Measurements from ENCODE around the gene ASB1.
"Not testable (repeated sequence)": the region's sequence is repeated elsewhere in the genome, so short reads cannot be mapped to it uniquely, and the experiment has no call there.

Gene ASB1

DNA sequence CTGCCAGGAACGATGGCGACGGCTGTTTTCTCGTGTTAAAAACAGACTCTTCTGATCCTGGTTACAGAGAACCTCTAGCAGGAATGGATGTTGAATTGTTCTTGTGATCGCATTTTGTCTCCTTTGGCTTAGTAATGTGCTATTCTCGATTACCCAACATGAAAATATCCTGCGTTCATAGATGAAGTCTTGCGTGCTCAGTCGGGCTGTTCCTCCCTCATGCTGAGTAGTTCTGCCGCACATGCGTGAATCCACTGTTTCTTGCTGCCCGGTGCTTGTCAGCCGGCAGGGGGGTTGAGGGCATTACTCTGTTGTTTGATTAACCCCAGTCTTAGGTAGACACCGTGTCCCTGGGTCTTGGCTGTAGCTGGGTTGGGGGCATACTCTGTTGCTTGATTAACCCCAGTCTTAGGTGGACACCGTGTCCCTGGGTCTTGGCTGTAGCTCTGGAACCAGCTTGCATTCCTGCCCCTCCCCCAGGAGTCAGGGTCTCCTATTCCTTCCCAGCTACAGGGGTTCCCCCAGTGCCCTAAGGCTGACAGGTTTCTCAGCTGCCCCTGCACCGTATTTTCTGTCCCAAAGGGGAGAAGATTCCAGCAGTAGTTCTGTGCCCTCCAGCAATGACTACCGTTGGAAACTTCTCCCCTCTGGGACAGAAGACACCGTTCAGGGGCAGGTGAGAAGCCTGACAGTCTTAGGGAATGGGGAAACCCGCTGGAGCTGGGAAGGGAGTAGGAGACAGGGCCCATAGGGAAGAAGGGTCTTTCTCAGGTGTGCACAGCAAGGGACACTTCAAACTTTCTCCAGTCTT lies 22.1 kb upstream of the ASB1 start:
- DNase-seq (ENCODE audit: low read depth): no peak

DNA sequence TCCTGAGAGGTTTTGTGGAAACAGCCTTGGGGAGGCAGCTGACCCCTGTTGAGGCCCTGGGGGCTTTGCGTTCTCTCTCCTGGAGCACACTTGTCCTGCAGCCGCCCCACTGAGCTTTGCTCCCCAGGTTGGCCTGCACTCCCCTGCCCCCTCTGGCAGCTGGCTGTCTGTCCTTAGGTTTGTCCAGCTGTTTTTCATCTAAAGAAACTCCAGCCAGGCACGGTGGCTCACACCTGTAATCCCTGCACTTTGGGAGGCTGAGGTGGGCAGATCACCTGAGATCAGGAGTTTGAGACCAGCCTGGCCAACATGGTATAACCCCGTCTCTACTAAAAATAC lies 21.5 kb upstream of the ASB1 start:
- DNase-seq (ENCODE audit: low read depth): not testable (repeated sequence)

DNA sequence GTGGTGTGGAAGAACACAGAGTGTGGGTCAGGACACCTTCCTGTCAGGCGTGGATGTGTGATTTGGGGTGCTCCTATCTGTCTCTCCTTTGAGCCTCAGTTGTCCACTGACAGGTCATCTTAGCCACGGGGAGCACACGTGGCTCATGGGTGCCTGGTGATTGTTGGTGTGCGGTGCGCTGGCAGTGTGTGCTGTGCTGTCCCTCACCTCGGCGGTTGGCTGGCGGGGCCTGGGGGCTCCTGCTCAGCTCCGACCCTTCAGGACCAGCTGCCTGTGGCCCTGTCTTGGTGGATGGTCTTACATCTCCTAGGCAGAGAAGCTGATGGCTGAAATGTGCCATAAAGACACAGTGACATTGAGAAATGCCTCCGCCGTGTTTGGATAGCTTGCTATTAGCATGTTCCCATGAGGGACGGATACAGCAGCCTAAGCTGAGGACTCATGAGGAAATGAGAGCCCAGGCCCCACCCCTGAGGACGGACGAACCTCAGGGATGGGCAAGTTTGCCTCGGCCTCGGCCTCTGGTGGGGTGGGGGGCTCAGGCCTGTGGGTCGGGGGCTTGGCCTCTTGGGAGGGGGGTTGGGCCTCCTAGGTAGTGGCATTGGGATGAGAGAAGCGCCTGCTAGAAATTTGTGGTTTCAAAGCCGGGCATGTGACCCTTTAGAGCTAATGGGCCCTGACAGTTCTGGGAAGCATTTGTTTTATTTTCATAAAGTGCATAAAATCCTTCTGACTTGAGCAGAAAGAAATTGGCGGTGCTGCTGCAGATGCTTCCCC lies 20.3 kb upstream of the ASB1 start:
- no peak for DNase-seq (ENCODE audit: low read depth)

DNA sequence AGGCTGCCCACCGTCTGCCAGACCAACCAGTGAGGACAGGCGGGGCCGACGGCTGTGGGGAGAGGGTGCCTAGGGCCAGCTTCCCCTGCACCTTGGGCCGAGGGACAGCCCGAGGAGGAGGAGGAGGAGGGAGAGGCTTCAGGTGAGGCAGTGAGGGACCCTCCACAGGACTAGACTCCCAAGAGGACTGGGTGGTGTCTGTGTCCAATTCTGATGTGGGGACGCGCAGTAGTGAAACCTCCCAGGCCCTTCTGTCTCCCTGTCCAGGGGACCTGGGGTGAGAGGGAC lies 19.8 kb upstream of the ASB1 start:
- no peak for DNase-seq (ENCODE audit: low read depth)

DNA sequence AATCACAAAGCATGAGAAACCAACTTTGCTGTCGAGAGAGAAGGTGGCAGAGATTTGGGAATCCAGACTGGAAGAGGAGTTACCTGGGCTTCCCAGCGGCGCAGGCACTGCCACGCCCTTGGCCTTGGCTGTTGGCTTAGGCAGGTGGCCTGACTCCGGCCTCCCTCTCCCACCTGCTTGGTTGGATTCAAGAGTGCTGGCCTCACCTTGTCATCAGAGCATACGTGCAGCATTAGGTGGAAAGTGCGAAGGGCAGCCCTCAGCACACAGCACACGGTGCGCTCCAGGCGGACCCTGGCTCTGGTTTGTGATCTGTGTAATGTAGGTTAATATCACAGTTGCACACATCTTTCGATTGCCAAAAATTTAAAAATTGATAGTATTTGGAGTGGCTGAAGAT lies 19.2 kb upstream of the ASB1 start:
- DNase-seq (ENCODE audit: low read depth): no peak

DNA sequence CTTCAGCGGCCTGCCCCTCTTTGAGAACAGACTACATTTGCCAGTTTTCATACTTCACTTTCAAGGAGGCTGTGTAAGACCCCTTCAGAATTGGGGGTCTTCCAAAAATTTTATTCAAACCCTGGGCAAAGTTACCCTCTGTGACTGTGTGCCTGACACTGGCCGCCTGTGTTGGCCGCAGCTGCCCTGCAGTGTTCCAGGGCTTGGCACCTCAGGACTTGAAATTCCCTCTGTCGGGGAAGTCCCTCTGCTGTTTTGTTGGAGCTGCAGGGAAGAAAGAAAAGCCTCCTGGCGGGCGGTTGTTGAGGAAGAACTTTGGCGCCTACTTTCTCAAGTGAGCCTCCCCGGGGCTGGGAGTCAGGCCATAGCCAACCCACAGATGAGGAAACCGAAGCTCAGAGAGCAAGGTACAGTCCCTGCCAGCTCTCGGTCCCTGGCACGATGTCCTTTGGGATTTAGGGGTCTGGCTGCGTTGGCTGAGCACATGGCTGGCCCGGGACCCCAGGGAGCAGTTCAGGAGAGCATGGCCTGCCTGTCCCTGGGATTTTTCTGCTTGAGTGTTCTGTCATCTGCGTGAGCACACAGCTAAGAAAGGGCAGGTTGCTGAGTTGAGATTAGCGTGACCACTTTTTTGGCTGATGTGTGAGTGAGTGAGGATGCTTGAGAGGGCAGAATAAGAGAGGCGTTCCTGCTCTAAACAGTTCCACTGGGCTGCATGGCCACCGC lies 17.9 kb upstream of the ASB1 start:
- no peak for DNase-seq (ENCODE audit: low read depth)

DNA sequence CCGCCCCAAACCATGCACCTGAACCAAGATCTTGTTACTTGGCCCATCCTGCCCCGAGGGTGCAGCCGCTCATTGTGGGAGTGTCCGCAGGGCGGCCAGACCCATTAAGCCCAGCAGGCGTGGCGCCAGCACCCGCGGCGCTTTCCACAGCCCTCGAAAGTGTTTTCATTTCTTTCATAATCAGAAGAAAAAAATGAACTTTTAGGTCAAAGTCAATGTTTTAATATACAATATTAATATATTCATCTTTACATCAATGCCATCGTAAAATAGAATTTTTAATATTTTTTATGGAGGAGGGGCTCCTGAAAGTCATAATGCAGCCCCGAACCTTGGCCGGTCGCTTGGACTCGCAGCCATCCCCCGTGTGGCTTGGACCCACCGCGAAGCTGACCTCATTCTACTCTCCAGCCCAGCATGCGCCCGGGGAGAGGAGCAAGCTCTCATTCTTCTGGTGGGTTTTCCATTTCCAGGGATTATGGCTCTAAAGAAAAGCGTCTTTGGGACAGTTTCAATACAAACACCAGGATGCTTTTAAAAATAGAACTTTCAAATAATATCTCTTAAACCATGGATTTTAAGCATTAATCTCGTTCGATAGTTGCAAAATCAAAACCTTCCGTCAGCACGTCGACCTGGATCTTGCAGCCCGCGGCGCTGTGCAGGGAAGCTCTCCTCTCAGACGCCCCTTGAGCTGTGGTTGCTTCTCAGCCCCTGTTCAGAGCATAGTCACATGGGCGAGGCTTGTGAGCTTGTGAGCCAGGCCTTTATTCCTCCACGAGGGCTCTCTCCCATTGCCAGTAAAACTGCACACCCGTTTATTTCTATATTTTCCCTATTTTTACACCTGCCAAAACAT lies 17.2 kb upstream of the ASB1 start:
- no peak for DNase-seq (ENCODE audit: low read depth)

DNA sequence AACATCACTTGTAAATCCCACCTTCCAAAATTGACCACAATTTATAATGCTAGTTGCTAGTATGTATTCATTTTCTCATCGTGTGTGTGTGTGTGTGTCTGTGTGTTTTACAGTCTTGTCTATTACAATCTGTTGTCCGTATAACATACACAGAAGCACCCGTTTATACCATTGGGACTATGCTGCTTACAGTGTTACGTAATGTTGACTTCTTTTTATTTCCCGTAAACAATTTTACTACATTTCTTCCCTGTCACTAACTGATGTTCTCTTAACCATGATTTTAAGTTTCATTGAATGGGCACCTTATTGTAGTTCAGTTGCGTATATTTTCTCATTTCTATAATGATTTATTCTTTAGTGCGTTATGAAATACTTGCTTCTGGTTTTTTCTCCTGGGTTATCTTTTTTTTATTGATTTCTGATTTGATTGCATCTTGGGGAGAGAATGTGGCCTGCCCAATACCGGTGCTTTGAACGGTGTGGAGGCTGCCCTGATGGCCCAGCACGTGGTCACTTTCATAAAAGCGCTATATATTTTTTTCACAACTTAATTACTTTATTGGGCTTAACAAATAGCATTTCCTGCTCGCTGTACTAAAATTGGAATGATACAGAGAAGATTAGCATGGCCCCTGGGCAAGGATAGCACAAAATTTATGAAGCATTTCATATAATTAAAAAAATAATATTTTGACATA lies 14.5 kb upstream of the ASB1 start:
- DNase-seq (ENCODE audit: low read depth): no peak

DNA sequence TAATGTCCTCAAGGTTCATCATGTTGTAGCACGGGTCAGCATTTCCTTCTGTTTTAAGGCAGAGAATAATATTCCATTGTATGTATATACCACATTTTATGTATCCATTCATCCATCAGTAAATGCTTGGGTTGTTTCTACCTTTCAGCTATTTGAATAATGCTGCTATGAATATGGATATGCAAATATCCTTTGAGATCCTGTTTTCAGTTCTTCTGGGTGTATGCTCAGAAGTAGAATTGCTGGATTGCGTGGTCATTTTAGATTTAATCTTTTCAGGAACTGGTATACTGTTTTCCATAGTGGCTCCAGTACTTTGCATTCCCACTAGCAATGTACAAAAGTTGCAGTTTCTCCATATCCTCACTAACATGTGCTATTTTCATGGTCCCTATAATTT lies 13.4 kb upstream of the ASB1 start:
- DNase-seq (ENCODE audit: low read depth): no peak

DNA sequence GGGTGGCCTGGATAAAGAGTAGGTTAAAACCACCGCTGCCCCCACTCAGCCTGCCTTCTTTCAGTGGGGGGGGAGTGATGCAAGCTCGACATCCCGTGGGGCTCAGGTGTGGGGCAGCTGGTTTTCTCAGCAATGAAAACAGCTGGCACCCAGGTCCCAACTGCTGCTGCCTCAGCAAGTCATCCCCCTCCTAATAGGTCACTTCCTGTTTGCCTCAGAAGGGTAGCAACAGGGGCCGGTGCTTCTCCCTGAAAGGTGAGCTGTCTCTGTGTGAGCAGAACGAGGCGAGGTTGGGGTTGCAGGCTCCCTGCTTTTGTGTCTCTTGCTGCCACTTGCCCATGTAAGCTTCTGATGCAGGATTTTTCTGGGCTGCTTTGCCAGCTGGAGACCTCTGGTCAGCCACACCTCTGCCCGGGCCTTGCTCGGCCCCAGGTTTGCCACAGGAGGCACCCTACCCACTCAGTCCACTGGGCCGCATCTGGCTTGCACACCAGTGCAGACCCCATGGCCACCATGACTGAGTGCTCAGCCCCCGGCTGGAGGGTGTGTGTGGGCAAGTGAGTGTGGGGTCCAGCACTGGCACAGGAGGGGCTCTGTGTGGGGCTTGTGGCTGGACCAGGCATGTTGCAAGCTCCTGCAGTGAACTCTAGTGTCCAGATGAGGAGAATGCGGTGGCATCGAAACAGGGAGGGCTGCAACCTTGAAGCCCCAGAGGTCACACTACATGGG lies 11.5 kb upstream of the ASB1 start:
- no peak for DNase-seq (ENCODE audit: low read depth)

DNA sequence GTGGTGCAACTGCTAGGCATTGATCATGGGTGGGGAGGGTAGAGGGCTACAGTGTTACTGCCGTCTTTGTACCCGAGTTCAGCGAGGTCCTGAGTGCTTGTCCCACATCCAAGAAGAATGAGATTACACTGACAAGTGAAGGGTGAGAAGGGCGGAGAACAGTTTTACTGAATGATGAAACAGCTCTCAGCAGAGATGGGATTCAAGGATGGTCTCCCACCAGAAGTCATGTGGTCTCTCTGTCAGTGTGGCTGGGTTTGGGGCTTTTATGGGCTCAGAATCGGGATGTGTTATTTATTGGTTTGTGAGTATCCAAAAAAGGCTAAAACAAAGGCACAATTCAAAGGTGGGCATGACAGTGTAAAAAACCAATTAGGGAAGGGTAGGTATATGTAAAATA lies 10.8 kb upstream of the ASB1 start:
- DNase-seq (ENCODE audit: low read depth): no peak

DNA sequence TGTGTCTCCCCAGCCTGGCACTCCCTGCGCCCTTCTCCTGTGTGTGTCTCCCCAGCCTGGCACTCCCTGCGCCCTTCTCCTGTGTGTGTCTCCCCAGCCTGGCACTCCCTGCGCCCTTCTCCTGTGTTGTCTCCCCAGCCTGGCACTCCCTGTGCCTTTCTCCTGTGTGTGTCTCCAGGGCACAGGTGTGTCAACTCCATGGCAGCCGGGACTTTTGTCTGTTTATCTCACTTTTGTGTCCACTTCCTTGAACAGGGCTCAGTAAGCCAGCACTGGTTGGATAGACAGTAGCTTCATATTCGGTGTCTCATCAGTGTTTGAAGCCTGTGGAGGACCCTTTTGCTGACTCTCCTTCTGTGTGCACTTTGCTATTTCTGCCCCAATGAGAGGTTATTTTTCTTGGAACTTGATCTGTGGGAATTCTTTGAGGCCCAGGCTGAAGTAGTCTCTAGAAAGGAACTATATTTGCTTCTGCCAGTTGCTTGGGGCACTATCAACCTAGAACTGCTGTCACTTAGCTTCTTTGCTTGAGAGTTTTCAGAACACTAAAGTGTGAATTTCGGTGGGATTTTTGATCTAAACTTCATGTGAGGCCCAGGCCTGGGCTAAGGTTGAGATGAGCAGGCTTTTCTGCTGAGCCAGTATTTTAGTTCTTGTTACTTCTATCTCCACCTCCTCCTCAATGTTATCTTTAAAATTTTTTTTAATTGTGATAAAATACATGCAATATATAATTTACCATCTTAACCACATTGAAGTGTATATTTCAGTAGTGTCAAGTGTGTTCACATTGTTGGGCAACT lies 8.3 kb upstream of the ASB1 start:
- DNase-seq (ENCODE audit: low read depth): no peak

DNA sequence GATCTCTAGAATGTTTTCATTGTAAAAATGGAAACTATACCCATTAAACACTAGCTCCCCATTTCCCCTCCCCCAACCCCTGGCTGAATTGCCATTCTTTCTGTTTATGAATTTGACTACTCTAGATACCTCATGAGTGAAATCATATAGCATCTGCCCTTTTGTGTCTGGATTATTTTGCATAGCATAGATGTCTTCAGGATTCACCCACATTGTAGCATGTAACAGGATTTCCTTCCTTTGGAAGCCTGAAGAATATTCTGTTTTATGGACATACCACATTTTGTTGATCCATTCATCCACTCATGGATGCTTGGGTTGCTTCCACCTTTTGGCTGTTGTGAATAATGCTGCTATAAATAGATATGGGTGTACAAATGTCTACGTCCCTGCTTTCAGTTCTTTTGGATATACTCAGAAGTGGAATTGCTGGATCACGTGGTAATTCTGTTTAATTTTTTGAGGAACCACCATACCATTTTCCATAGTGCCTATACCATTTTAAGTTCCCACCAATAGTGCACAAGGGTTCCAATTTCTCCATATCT lies 7.7 kb upstream of the ASB1 start:
- DNase-seq (ENCODE audit: low read depth): no peak

DNA sequence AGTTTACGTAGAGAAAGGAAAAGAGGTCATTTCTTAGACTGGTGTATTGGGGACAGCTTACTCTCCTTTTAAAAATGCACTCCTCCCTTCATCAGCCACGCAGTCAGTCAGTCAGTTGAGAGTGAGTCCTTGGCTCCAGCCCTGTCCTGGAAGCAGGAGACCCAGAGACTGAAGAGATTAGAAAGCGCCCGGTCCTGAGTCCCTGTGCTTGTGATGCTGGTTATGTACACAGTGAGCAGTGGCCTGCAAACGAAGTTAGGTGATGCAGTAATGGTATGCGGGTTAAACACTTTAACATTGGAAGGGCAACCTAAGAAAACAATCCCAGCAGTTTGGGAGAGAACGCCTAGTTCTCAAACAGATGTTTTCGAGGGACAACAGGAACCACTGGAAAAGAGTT lies 6.3 kb upstream of the ASB1 start:
- DNase-seq (ENCODE audit: low read depth): no peak

DNA sequence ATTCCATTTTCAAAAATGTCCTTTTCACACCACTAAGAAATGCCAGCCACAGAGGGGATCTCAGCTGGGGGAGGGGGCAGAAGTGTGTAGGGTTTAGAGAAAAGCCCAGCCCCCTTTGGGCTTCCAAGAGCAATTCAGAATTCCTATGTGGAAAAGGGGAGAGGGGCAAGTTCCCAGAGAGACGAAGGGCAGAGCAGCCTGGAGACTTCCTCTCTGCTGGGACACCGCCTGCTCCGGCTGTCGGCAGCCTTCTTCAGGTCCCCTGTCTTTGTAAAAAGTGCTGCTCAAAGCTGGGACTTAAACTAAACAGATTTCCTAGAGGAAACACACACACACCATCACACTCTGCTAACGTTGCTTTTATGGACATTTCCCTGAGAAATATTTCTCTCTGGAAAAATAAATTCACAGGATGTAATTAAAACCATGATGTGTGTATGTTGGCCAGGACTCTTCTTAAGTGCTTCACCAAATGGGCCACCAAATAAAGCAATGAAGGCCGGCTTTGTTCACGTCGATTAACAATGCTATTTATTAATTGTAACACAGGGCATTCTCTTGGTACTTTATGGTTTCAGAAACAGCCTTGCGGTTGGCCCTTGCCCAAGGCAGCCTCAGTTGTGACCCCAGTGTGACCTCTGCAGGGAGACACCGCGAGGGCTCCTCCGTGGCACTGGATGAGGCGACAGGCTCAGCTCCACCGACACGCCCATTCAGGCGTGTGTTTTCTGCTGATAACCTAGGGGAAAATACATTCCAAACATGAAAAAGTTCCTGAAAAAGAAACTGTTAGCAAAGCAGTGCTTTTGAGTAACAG lies 5.6 kb upstream of the ASB1 start:
- DNase-seq (ENCODE audit: low read depth): no peak

DNA sequence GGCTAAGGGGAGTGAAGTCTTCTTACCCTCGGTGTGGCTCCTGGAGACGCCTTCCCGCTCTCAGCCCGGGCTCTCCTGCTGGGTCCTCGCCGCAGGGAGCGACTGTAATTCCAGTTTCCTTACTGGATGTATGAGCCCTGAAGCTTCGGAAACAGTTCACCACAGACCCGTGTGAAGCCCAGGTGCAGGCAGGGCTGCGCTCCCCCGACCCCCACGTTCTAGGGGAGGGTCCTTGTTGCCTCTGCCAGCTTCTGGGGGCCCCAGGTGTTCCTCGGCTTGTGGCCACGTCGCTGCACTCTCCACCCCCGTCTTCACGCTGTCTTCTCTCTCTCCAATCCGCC lies 5.1 kb upstream of the ASB1 start:
- DNase-seq (ENCODE audit: low read depth): no peak

DNA sequence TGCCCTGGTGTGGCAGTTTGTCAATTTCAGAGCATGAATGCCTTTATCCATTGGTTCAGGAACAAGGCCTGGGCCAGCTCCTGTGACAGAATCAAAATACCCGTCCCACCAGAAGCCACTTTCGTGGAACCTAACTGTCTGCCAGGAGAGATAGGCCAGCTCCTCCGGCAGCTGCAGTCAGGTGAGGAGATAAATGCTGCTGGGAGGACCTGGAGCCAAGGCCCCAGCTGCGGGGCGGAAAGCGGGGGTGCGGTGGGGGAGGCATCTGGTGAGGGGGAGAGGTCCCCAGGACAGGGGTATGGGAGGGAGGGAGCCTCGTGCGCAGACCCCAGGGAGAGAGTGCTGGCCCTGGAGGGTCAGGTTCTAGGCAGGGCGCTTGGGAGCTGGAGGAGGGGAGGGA lies 4.4 kb upstream of the ASB1 start:
- DNase-seq (ENCODE audit: low read depth): no peak

DNA sequence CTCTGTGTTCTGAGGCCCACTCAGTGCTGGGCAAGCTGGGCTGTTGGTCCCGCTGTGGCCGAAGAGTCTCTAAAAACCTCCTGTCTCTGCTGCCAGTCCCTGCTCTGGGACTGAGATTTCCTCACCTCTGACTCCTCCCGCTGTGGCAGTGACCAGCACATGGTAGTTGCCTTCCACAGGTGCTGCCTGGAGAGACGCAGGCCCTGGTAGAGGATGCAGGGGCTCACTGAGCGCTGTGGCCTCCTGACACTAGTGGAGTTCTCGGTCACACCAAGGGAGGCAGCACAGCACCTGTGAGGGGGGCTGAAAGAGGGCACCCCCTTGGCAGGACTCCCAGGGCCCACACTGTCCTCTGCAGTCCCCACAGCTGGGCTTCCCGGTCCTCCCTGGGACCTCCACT lies 3.8 kb upstream of the ASB1 start:
- no peak for DNase-seq (ENCODE audit: low read depth)

All from HS-5 (cell line).